Glomerular endothelial cell (primary cell): Measurements from ENCODE around the gene BBIP1. TPM values are rescaled to one million over a fixed set of nuclear protein-coding genes. Genes with fewer than 3 reads are reported as not detected.

Experiments used
- DNase-seq: peaks from one replicate; pipeline ENCODE4 v3.0.0-alpha.2; 2011; ENCODE audit warnings: low read depth, low spot score; ENCODE audit errors: extremely low read depth
- total RNA-seq: library from RNA; depleted of rRNA; stranded (reverse); fragments of >200 nt; gene quantifications from 2 replicates; pipeline ENCODE4 v1.2.3, GENCODE V29; 2015

The BBIP1 gene
- total RNA-seq: 14.4 and 25.7 TPM in 2 replicates

- peak; percentile 97 for DNase-seq
Measured at GRCh38 chr10:110918643-110919348, at the start of gene BBIP1. Gene BBIP1, minus strand, starts transcription at chr10:110919180. Its CDS starts 1,023 bp downstream, at chr10:110918157.

DNA sequence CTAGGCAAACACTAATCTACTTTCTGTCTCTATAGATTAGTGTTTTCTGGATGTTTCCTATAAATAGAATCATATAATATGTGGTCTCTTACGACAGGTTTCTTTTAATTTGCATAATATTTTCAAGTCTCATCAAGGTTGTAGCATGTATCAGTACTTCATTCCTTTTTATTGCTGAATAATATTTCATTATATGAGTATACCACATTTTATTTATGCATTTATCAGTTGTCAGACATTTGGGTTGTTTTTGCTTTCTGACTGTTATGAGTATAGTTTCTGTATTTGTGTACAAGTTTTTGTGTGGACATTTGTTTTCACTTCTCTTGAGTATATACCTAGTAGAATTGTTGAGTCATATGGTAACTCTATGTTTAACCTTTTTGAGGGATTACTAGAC is 48.7 kb upstream of the BBIP1 start:
- no peak for DNase-seq

DNA sequence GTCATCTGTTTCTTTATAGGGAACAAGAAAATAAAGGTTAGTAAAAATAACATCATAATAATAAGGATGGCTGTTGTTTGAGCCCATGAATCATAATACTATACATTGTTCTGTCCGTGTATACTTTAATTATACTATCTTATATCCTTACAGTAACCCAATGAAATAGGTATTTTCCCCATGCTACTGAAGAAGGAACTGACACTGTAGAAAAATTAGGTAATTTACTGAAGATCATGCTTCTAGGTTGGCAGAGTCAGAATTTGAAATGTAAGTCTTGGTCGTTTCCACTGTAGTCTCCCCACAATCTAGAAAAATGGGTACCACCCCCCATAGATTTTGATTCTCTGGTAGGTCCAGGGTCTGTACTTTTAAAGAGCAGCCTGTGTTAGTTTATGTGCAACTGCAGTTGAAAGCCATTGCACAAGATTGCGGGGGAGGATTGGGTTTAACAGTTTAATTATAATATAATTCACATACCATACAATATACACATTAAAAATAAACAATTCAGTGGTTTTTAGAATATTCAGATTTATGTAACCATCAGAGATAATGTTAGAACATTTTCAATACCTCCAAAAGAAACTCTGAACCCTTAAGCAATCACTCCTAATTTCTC is 48.1 kb upstream of the BBIP1 start:
- no peak for DNase-seq

GRCh38 chr10:110966146-110966545 is 47.2 kb upstream of the BBIP1 start:
- no peak for DNase-seq

GRCh38 chr10:110965216-110965615 is 46.2 kb upstream of the BBIP1 start:
- no peak for DNase-seq

DNA sequence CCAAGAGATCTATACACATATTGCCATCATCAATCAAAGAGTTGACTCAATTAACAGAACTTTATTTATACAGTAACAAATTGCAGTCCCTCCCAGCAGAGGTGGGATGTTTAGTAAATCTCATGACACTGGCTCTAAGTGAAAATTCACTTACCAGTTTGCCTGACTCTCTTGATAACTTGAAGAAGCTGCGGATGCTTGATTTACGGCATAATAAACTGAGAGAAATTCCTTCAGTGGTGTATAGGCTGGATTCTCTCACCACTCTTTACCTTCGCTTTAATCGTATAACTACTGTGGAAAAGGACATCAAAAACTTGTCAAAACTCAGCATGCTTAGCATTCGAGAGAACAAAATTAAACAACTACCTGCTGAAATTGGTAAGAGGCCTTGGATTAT is 45.7 kb upstream of the BBIP1 start:
- DNase-seq: no peak

DNA sequence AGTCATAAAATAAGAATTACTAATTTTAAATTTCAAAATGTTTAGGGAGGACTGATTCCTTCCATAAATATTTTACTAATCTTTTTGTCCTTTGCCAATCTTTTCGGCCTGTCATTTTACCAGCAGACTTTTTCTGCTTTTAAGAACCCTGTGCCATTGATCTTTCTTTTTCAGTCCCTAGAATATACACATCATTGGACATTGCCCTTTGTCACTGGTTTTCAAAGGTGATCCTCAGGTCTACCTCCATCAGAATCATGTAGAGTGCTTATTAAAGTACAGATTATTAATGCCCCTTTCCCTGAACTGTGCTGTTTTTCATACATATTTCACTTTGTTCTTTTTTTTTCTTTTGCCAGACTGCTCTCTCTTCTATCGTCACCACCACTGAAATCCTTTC is 44.2 kb upstream of the BBIP1 start:
- DNase-seq: no peak

- no peak for DNase-seq
Measured at GRCh38 chr10:110962443-110962842, 43.5 kb upstream of the BBIP1 start.

DNA sequence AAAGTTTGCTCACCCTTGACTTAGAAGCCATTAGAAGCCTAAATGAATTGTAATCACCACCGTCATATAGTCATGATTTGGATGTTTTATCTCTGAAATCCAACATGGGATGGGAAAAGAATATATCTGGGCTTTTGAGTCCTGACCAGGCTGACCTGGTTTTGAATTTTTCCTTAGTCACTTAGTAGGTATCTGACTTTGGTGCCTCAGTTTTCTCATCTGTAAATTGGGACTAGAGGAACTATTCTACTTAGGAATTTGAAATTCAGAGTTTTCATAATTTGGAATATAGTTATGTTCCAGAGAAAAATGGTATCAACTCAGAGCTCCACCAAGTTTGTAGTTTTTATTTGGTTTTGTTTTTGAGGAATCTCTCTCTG is 41.3 kb upstream of the BBIP1 start:
- no peak for DNase-seq

- DNase-seq: no peak
Measured at GRCh38 chr10:110959379-110960332, 40.7 kb upstream of the BBIP1 start.

DNA sequence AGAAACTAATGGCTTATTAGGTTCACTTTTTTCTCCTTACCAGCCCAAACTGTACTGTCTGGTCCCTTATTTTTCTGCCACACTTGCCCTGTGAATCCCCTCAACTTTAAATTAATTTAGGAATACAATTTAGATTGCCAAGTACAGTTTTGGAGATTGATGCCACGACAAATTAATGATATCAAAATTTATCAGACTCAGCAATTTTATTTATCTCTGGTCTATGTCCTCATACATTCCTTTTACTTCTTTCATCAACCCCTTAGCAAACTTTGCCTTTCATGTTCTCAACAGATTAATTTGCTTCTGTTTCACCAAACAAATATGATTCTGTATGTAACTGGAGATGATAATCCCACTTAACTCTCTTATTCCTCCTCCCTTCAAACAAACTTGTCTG is 38.6 kb upstream of the BBIP1 start:
- no peak for DNase-seq

GRCh38 chr10:110951381-110951780 is 32.4 kb upstream of the BBIP1 start:
- no peak for DNase-seq

DNA sequence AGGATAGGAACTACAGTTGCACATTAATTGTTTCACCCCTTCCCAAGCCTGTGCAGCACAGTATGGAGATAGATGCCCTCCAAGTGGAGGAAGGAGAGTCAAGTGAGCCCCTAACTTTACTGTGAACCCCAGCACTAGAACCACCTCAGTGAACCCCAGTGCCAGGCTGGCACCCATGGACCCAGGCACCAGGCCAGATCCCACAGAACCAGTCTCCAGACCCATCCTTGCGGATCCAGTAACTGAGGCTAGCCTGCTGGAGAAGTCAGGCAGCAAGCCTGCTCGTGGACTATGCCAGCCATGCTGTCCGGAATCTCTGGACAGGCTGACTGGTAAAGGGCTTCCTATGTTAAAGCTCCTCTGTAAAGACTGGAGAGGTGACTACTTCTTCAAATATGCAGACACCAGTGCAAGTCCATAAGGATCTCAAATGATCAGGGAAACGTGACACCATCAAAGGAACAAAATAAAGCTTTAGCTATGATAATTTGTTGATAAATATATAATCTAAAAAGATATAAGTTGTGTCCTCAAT is 28.1 kb upstream of the BBIP1 start:
- no peak for DNase-seq

GRCh38 chr10:110946496-110946895 is 27.5 kb upstream of the BBIP1 start:
- DNase-seq: no peak

GRCh38 chr10:110944792-110945396 is 25.9 kb upstream of the BBIP1 start:
- DNase-seq: no peak

GRCh38 chr10:110939419-110939818 is 20.4 kb upstream of the BBIP1 start:
- no peak for DNase-seq

DNA sequence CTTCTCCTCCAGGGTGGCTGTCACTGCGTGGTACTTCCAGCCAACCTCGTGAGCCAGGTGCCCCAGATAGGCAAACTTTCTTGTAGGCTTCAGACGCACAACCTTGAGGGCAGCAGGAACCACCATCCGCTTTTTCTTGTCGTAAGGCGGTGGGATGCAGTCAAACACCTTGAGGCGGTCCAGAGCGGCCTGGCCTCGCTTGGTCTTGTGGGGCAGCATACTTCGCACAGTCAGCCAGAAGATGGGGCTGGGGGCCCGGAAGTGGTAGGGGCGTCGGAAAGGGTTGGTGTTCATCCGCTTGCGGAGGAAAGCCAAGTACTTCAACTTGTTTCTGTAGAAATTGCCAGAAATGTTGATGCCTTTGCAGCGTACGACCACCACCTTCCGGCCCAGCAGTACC is 17.8 kb upstream of the BBIP1 start:
- no peak for DNase-seq

DNA sequence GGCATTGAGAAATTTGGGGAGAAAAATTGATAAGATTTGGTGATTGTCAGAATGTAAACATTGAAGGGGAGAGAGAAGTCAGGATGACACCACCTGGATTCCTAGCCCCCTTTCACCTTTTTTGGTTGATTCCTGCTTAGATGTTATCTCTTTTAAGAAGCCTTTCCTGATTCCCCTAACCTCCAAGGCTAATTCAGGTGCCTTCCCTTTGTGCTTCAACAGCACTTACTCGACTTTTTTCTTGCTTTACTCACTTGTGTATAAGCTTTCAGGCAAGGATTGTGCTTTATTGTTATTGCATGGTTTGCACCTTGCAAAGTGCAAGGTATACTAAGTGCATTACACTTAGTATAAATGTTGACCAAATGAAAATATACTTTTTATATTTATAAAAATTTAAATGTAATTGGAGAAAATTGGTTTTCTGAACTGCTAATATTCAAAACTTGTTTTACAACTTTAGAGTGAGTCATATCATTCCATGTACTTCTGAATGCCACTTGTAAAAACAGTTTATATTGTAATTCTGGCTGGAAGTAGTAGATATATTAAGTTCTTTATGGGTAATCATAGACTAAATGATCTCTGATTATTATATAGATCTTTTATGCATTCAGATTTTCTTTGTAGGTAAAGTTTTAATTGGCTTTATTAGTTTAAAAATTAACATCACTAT is 13.7 kb upstream of the BBIP1 start:
- no peak for DNase-seq

DNA sequence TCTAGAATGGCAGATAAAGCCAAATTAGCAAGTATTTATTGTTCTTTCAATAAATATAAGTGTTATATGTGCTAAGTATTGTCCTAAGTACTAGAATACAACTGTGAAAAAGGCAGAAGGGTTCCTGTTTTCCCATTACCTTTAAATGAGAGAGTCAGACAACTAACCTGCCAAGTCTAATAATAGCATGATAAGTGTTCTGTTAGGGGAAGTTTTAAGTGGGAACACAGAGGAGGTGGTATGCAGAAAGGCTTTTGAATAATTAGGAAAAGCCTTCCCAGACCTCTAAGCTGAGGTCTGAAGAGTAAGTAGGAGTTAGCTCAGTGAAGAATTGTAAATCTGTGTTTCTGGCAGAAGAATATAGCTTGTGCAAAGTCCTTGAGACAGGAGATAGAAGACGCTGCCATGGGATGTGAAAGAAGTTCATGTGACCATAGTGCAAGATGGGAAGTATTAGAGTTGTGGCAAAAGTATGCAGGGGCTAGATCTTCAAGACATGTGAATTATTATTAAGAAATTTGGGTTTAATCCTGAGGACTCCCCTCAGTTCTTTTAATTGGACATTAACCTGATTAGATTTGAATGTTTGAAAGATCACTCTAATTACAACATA is 12.9 kb upstream of the BBIP1 start:
- no peak for DNase-seq

DNA sequence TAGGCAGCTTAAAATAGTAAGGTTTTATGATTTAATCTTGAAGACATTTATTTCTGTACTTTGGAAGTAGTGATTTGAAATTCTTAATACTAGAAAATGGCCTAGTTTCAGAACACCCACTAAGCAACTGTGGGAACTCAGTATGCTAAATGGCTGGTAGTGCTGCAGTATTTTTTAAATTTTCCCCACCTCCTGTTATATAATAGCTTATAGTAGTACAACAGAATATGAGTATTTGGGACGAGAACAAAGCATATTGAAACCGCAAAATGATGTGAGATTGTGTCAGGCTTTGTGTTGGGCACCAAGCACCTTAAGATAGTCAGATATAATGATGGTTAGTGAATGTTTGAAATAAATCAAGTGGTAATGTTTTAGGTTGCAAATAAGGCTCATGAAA is 8.5 kb upstream of the BBIP1 start:
- DNase-seq: no peak
